Stomach (tissue), 4 donors: Measurements from ENCODE around the gene TMEM167B.

Experiments
- CTCF ChIP-seq, 7 experiments: fragments of 450-650 bp in 4 of 7; fragments of 200-600 bp in 3 of 7; sonication (generic) in 3 of 7; IDR thresholded peaks; one replicate each; pipeline ENCODE4 v1.5.1; 2016 to 2019; ENCODE audit warnings: antibody characterized with exemption in 7 of 7, control low read depth in 2 of 7, mild to moderate bottlenecking in 1 of 7
- EP300 ChIP-seq: sonication (generic); formaldehyde crosslinking; IDR thresholded peaks from one replicate; pipeline ENCODE4 v1.6.1; 2017; ENCODE audit warnings: antibody characterized with exemption

- TF ChIP-seq EP300 (no peak), CTCF (IDR thresholded peaks at IDR 0.05) (no peak)
Measured at GRCh38 chr1:109083923-109084322, 6.6 kb upstream of the TMEM167B start.
